Astrocyte (in vitro differentiated cells and primary cell): Measurements from ENCODE around the gene PLA2G4E.

Experiments used
- CTCF ChIP-seq: IDR thresholded peaks from 2 replicates; pipeline ENCODE4 v1.5.1; 2011; ENCODE audit warnings: low read depth, mild to moderate bottlenecking, inconsistent platforms, low read length, moderate library complexity; ENCODE audit not compliant: insufficient read depth
- EZH2 ChIP-seq: IDR thresholded peaks from 2 replicates; pipeline ENCODE4 v1.6.1; 2012; ENCODE audit warnings: mild to moderate bottlenecking, low read length, inconsistent platforms; ENCODE audit not compliant: insufficient read depth

- TF ChIP-seq CTCF (no peak), EZH2 (no peak)
Observed at GRCh38 chr15:41974041-41974440, 46.8 kb downstream of the PLA2G4E start.
